AG09319 (cell line): ENCODE measurements around the gene CNN2.

Source experiments
- DNase-seq: peaks from one replicate; pipeline ENCODE4 v3.0.0-alpha.2; 2010; ENCODE audit warnings: low read depth; ENCODE audit errors: extremely low read depth
- CTCF ChIP-seq: IDR thresholded peaks from 2 replicates; pipeline ENCODE4 v1.5.1; 2011; ENCODE audit warnings: low read depth, mild to moderate bottlenecking, inconsistent platforms, low read length, moderate library complexity

CNN2 gene

GRCh38 chr19:1087813-1088415, 61.5 kb downstream of the CNN2 start:
- no peak for TF ChIP-seq CTCF
- DNase-seq, result no peak

- TF ChIP-seq CTCF, result no peak
- no peak for DNase-seq
Measured at GRCh38 chr19:1088416-1089010, 62.1 kb downstream of the CNN2 start.
